H1 (cell line): Measurements from ENCODE around the gene RNF212. TPM values are rescaled to one million over a fixed set of nuclear protein-coding genes. Genes with fewer than 3 reads are reported as not detected.

Source experiments
- CEBPB ChIP-seq: IDR thresholded peaks from 2 replicates; pipeline ENCODE4 v1.6.1; 2012; ENCODE audit warnings: low read depth, low read length
- CHD2 ChIP-seq: IDR thresholded peaks from 2 replicates; pipeline ENCODE4 v1.6.1; 2012; ENCODE audit warnings: low read length, improper control_type of control experiment
- CREB1 ChIP-seq: IDR thresholded peaks from 2 replicates; pipeline ENCODE4 v1.6.1; 2012; ENCODE audit warnings: inconsistent platforms
- FOSL1 ChIP-seq: IDR thresholded peaks from 2 replicates; pipeline ENCODE4 v1.6.1; 2011; ENCODE audit warnings: mild to moderate bottlenecking, low read depth, low read length, moderate library complexity; ENCODE audit not compliant: insufficient read depth
- polyA plus RNA-seq, 7 experiments: library from polyadenylated mRNA; depleted of rRNA in 3 of 7; stranded (reverse) in 5 of 7; unstranded in 2 of 7; fragments of >200 nt in 5 of 7; fragments of 200-250 nt in 2 of 7; gene quantifications; 1 replicate in 5 of 7; 2 replicates in 1 of 7; 4 replicates in 1 of 7; pipeline versions ENCODE4 v1.2.1 to v1.2.3, GENCODE V29; 2011 to 2013; ENCODE audit warnings: missing spikeins in 2 of 7, mixed read lengths in 2 of 7
- total RNA-seq: library from RNA; stranded (reverse); fragmentation: NEBNext Ultra II Directional; extraction: Animal tissue kit (Norgen Biotek cat#: 25700); gene quantifications from 2 replicates; pipeline ENCODE4 v1.2.1, GENCODE V29; 2021
- TF ChIP-seq, protein P1 (sequence below): IDR thresholded peaks from 2 replicates; pipeline ENCODE4 v1.6.1; 2012; ENCODE audit warnings: low read length, inconsistent platforms

The RNF212 gene
- total and polyA plus RNA-seq, 2 of the 8 experiments (the other 6 are each of a cell fraction or from before 2014, with no cell fraction given) = 3.4 to 5.4 TPM

DNA sequence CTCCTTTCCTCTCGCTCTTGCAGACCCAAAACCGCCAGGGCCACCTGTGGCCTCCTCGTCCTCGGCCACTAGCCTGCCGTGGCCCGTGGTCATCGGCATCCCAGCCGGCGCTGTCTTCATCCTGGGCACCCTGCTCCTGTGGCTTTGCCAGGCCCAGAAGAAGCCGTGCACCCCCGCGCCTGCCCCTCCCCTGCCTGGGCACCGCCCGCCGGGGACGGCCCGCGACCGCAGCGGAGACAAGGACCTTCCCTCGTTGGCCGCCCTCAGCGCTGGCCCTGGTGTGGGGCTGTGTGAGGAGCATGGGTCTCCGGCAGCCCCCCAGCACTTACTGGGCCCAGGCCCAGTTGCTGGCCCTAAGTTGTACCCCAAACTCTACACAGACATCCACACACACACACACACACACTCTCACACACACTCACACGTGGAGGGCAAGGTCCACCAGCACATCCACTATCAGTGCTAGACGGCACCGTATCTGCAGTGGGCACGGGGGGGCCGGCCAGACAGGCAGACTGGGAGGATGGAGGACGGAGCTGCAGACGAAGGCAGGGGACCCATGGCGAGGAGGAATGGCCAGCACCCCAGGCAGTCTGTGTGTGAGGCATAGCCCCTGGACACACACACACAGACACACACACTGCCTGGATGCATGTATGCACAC, 88.3 kb downstream of the RNF212 start (continued):
- no peak for TF ChIP-seq CHD2
- TF ChIP-seq, protein P1, sequence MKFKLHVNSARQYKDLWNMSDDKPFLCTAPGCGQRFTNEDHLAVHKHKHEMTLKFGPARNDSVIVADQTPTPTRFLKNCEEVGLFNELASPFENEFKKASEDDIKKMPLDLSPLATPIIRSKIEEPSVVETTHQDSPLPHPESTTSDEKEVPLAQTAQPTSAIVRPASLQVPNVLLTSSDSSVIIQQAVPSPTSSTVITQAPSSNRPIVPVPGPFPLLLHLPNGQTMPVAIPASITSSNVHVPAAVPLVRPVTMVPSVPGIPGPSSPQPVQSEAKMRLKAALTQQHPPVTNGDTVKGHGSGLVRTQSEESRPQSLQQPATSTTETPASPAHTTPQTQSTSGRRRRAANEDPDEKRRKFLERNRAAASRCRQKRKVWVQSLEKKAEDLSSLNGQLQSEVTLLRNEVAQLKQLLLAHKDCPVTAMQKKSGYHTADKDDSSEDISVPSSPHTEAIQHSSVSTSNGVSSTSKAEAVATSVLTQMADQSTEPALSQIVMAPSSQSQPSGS = no peak
- no peak for TF ChIP-seq CREB1
- TF ChIP-seq CEBPB = no peak
- no peak for TF ChIP-seq FOSL1
